ENCODE data around the gene CPVL.

DNA sequence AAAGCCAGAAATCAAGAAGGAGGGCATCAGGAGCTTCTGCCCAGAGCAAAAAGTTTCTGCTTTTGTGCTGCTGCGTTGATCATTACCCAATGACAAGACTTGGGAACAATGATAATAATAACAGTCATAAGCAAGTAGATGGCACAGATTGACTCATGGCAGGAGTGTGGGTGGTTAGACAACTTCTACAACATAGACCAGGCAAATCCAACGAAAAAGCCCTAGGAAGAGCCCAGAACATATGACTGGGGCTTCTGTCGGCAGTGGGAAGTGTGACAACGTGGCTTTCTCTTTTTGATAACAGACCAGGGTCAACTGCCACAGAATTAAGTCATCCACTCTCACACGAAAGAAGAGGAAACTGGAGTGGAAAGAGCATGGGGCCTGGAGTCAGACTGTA lies 102.8 kb downstream of the CPVL start:
- no peak for TF ChIP-seq POLR2AphosphoS5 (IDR thresholded peaks at IDR 0.05; ENCODE audit: low read depth, low read length)
- TF ChIP-seq, protein P1, sequence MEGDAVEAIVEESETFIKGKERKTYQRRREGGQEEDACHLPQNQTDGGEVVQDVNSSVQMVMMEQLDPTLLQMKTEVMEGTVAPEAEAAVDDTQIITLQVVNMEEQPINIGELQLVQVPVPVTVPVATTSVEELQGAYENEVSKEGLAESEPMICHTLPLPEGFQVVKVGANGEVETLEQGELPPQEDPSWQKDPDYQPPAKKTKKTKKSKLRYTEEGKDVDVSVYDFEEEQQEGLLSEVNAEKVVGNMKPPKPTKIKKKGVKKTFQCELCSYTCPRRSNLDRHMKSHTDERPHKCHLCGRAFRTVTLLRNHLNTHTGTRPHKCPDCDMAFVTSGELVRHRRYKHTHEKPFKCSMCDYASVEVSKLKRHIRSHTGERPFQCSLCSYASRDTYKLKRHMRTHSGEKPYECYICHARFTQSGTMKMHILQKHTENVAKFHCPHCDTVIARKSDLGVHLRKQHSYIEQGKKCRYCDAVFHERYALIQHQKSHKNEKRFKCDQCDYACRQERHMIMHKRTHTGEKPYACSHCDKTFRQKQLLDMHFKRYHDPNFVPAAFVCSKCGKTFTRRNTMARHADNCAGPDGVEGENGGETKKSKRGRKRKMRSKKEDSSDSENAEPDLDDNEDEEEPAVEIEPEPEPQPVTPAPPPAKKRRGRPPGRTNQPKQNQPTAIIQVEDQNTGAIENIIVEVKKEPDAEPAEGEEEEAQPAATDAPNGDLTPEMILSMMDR (IDR thresholded peaks at IDR 0.05 in 2 of 3, conservative IDR thresholded peaks at IDR 0.05 in 1 of 3; ENCODE audit: borderline replicate concordance in 1 of 3, insufficient read depth in 1 of 3, low read depth in 2 of 3, low read length in 2 of 3) = no peak
- no peak for TF ChIP-seq POLR2A (IDR thresholded peaks at IDR 0.05; ENCODE audit: borderline replicate concordance, extremely low read depth, insufficient read depth, insufficient read length)
- TF ChIP-seq ZNF274 (IDR thresholded peaks at IDR 0.05; ENCODE audit: low read depth, low read length) = no peak
- TF ChIP-seq, protein P2, sequence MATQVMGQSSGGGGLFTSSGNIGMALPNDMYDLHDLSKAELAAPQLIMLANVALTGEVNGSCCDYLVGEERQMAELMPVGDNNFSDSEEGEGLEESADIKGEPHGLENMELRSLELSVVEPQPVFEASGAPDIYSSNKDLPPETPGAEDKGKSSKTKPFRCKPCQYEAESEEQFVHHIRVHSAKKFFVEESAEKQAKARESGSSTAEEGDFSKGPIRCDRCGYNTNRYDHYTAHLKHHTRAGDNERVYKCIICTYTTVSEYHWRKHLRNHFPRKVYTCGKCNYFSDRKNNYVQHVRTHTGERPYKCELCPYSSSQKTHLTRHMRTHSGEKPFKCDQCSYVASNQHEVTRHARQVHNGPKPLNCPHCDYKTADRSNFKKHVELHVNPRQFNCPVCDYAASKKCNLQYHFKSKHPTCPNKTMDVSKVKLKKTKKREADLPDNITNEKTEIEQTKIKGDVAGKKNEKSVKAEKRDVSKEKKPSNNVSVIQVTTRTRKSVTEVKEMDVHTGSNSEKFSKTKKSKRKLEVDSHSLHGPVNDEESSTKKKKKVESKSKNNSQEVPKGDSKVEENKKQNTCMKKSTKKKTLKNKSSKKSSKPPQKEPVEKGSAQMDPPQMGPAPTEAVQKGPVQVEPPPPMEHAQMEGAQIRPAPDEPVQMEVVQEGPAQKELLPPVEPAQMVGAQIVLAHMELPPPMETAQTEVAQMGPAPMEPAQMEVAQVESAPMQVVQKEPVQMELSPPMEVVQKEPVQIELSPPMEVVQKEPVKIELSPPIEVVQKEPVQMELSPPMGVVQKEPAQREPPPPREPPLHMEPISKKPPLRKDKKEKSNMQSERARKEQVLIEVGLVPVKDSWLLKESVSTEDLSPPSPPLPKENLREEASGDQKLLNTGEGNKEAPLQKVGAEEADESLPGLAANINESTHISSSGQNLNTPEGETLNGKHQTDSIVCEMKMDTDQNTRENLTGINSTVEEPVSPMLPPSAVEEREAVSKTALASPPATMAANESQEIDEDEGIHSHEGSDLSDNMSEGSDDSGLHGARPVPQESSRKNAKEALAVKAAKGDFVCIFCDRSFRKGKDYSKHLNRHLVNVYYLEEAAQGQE (IDR thresholded peaks at IDR 0.05; ENCODE audit: low read depth) = no peak
- TF ChIP-seq, protein P3, sequence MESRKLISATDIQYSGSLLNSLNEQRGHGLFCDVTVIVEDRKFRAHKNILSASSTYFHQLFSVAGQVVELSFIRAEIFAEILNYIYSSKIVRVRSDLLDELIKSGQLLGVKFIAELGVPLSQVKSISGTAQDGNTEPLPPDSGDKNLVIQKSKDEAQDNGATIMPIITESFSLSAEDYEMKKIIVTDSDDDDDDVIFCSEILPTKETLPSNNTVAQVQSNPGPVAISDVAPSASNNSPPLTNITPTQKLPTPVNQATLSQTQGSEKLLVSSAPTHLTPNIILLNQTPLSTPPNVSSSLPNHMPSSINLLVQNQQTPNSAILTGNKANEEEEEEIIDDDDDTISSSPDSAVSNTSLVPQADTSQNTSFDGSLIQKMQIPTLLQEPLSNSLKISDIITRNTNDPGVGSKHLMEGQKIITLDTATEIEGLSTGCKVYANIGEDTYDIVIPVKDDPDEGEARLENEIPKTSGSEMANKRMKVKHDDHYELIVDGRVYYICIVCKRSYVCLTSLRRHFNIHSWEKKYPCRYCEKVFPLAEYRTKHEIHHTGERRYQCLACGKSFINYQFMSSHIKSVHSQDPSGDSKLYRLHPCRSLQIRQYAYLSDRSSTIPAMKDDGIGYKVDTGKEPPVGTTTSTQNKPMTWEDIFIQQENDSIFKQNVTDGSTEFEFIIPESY (IDR thresholded peaks at IDR 0.05; ENCODE audit: extremely low read depth, insufficient replicate concordance, low read length) = no peak
- no peak for TF ChIP-seq EZH2 (IDR thresholded peaks at IDR 0.05)
- TF ChIP-seq ZFX (IDR thresholded peaks at IDR 0.05) = no peak
- no peak for TF ChIP-seq YY1 (IDR thresholded peaks at IDR 0.05; ENCODE audit: extremely low read depth, insufficient replicate concordance, low read depth, low read length)
- TF ChIP-seq SRF (IDR thresholded peaks at IDR 0.05; ENCODE audit: low read depth) = no peak
- TF ChIP-seq, protein P4, sequence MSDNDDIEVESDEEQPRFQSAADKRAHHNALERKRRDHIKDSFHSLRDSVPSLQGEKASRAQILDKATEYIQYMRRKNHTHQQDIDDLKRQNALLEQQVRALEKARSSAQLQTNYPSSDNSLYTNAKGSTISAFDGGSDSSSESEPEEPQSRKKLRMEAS (IDR thresholded peaks at IDR 0.05) = no peak
- TF ChIP-seq FOSL1 (IDR thresholded peaks at IDR 0.05; ENCODE audit: low read depth) = no peak
- TF ChIP-seq, protein P5, sequence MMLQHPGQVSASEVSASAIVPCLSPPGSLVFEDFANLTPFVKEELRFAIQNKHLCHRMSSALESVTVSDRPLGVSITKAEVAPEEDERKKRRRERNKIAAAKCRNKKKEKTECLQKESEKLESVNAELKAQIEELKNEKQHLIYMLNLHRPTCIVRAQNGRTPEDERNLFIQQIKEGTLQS (IDR thresholded peaks at IDR 0.05) = no peak
